HG02588 (cell line): ENCODE results near the gene NIP7.
A peak's percentile ranks its signal among the peaks of the same experiment; 100 is the strongest.

ENCODE experiments used
- ATAC-seq: cut with Tn5 transposase; IDR thresholded peaks from one replicate; pipeline ENCODE4 v1.9.1; 2021; ENCODE audit warnings: mild to moderate bottlenecking, moderate library complexity; ENCODE audit not compliant: unreplicated experiment

NIP7 gene

DNA sequence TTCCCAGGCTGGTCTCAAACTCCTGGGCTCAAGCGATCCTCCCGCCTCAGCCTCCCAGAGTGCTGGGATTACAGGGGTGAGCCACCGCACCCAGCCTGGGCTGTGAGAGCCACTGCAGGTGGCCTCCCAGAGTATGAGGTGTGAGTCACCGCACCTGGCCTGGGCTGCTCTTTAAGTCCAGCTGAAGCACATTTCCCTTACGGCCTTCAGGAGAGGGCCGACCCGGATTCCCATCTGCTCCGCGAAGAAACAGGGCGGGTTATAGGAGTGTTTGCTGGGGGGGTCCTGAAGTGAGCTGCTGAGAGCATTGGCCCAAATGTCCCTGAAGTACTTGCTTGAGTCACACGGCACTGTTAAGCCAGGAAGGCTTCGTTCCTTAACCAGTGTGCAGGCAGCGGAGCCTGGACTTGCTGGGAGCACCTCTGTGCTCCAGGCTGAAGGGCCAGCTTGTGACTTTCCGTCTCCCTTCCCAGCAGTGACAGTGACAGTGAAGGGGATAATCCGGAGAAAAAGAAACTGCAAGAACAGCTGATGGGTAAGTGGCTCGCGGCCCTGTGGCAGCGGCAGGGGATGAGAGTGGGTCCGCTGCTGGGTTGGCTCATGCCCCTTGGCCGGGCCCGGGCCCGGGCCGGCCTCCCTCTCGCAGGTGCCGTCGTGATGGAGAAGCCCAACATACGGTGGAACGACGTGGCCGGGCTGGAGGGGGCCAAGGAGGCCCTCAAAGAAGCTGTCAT, 21.2 kb upstream of the NIP7 start:
- ATAC-seq = no peak

GRCh38 chr16:69318911-69319289, 20.7 kb upstream of the NIP7 start:
- ATAC-seq = no peak

- no peak for ATAC-seq
These were observed 20.2 kb upstream of the NIP7 start for GRCh38 chr16:69319381-69319780.

DNA sequence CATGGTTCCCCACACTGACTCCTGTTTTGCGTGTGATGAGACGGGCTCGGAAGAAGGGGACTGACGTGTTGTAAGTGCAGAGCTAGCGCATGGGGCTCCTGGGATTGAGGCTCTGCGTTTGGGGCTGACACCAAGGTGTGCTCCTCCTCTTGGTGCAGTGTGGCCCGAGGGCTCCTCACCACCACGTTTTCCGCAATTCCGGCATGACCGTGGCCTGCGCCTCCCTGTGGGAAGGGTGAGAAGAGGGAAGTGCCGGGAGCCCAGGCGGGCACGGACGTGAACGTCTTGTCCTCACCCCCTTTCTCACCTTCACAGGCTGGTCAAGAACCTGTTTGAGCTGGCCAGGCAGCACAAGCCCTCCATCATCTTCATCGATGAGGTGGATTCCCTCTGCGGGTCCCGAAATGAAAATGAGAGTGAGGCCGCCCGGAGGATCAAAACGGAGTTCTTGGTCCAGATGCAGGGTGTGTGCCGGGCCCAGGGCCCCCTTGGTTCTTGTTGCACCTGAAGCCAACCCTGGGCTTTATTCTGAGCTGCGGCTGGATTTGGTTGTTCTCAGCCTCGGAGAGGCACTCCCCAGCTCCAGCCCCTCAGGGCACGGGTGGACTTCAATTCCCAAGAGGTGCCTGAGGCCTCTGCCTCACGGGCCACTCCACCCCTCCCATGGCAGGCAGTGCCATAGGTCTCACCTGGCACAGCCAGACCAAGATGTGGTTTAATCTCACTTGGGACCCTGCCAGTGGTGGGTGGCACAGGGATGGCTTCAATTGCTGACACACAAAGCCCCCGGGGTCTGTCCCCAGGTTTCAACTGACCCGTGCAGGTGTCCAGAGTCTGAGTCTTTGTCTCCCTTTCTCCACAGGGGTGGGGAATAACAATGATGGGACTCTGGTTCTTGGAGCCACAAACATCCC, 19.5 kb upstream of the NIP7 start:
- no peak for ATAC-seq

GRCh38 chr16:69320740-69321073, 18.9 kb upstream of the NIP7 start:
- ATAC-seq = no peak

GRCh38 chr16:69321080-69321479, 18.5 kb upstream of the NIP7 start:
- ATAC-seq = no peak

DNA sequence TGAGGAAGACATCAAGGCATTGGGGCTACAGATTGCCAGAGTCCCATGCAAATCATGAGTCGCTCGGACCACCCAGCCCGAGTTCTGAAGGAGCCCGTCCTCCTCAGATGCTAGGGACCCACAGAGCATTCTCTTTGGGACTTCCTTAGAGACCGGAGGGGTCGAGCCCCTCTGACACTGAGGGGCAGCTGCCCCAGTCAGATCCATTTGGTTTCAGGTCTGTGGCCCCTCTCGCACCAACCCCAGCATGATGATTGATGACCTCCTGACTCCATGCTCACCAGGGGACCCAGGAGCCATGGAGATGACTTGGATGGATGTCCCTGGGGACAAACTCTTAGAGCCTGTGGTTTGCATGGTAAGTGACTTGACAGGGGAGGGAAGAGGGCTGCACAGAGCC, 17.2 kb upstream of the NIP7 start:
- ATAC-seq = no peak

DNA sequence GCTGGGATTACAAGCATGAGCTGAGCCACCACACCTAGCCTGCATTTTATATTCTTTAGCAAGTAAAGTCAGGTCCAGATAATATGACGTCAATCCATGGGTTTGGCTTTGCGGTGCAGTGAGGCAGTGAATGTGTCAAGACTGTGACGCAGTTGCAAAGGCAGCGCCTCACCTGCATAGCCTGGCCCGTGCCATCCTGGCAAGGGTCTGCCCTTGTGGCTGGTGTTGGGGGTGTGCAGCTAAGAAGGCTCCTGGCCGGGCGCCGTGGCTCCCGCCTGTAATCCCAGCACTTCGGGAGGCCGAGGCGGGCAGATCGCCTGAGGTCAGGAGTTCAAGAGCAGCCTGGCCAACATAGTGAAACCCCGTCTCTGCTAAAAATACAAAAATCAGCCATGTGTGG, 16.2 kb upstream of the NIP7 start:
- ATAC-seq = no peak

DNA sequence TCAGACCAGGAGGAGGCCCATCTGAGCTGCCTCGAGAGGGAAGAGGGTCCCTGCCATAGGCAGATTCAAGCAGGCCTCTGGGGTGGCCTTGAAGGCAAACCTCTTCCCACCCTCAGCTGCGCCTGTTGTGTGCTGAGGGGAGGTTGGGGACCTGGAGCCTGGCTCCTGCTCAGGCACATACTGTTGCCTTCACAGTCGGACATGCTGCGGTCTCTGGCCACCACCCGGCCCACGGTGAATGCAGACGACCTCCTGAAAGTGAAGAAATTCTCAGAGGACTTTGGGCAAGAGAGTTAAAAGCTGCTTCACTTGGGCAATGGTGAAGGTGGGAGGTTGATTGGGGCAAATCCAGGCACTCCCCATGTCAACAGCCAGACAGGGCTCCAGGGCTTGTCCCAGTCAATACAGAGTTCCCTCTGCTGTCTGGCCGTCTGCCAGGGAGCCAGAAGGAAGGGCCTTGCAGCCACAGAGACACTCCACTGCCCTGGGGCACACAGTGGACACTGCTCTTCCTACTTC, 15.5 kb upstream of the NIP7 start:
- no peak for ATAC-seq

- ATAC-seq = no peak
These were observed 14.9 kb upstream of the NIP7 start for GRCh38 chr16:69324585-69325253.

DNA sequence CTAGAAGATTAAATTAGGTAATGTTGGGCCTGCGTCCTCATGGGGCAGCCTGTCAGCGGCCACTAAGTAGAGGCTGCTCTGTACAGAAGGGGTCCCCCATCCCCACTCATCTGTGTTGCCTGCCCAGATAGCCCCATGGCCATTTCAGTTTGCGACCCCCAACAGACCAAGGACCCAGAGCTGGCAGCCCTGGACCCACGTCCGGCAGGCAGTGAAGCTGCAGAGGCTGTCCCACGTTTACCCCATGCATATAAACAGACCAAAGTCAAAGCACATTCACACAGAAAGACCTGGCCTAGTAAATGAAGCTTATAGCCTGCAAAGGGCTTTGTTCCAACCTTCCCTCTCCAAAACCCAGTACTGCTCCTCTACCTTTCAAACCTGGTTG, 13.8 kb upstream of the NIP7 start:
- no peak for ATAC-seq

DNA sequence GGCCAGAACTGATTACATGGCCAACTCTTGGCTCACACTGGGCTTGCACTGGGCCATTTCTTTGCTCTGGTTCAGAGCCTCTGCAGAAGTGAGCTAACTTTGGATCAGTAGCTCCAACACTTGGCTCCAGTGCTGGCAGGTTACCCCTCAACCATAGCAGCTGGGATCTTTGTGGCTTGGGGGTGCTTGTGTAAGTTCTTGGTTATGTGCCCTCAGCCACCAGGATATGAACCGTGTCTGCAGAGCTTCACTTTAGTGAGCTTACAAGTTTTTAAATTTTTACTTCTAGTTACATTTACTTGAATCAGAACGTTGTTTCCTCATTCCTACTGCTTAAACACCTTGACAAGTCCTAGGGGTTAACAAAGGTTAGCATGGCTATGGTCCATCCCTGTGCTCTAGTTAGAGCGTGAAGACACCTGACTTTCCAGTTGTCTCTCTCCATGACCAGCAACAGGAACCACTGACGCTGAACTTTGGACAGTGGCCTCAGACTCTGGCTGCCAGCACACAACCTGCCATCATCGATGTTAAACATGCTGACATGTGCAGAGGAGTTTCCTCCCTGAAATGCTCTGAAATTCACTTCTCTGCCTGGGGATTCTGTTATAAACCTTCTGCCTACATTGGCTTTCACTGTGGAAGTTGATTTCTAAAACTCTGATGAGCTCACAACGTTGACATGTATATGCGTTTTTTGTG, 13.2 kb upstream of the NIP7 start:
- ATAC-seq = no peak

DNA sequence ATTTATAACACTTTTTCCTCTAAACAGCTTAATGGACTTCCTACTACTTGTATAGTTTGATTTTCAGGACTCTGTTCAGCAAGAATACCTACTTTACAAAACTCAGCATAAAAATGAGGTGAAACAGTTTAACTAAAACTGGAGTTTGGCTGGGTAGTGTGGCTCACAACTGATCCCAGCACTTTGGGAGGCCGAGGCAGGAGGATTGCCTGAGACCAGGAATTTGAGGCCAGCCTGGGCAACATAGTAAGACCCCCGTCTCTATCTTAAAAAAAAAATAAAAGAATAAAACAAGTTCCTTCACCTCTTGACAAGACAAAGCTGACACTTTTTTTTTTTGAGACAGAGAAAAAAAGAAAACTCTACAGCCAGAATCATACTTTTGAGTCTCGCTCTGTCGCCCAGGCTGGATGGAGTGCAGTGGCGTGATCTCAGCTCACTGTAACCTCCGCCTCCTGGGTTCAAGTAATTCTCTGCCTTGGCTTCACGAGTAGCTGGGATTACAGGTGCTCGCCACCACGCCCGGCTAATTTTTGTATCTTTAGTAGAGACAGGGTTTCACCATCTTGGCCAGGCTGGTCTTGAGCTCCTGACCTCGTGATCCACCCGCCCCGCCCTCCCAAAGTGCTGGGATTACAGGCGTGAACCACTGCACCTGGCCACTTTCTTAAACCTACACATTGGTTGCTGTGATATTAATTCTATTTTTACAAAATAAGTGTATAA, 11.8 kb upstream of the NIP7 start:
- no peak for ATAC-seq

- ATAC-seq = no peak
These were observed 10.7 kb upstream of the NIP7 start for GRCh38 chr16:69328854-69329316.

GRCh38 chr16:69329369-69330285, 9.9 kb upstream of the NIP7 start:
- peak; percentile 33 for ATAC-seq

DNA sequence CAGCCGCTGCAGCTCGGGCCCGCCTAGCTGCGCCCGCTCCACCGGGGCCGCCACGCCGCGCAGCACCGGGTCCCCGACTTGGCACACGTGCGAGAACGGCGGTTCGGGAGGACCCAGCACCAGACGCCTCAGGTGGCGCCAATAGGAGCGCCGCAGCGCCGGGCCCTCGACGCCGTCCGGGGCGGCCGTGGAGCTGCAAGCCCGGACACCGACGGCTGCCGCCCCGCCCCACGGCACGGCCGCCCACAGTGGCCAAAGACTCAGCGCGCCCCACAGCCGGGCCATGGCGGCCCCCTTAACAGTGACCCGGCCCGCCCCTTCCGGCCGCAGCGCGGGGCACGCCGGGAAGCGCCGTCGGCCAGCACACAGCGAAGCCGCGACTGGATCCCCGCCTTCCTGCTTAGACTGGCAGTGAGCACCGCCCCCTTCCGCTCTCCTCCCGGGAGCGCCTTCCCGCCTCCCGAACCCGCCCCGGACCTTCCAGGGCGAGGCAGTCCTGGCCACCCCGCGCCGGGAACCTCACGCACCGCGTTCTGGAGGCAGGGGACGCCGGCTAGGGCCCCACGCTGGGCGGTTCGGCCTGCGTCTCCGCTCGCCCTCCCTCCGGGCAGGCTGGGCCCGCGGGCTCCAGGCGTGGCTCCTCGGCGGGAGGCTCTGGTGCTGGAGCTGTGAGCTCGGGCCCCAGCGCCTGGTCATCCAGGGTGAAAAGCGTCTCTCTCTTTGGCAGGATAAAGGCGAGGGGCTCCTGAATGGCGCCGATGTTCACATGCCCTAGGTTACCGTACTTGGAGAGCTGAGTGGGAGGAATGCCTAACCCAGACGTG, 9.1 kb upstream of the NIP7 start, which contains the start of gene PDF:
Gene PDF (minus strand): TSS at position 303 of the 824 bp plus-strand sequence. CDS start 18 bp downstream, at position 285.
- peak; percentile 94 for ATAC-seq

GRCh38 chr16:69334696-69335095, 4.9 kb upstream of the NIP7 start:
- no peak for ATAC-seq
